ENCODE data around the gene SLC43A3. TPM values are rescaled to one million over a fixed set of nuclear protein-coding genes. Genes with fewer than 3 reads are reported as not detected.

SLC43A3 gene
- total RNA-seq, 1 experiment from 2014 or later: 21.4 TPM

GRCh38 chr11:57408771-57409170 lies 18.1 kb downstream of the SLC43A3 start:
- H3K4ac ChIP-seq (ENCODE audit: low read depth, low read length): no peak overlapping the region
- no peak overlapping the region for H2AFZ ChIP-seq (ENCODE audit: low read length)
- H3K23ac ChIP-seq (ENCODE audit: insufficient read length, low read depth, low read length): no peak overlapping the region
- H3K56ac ChIP-seq (ENCODE audit: insufficient read length, low read depth, low read length): no peak overlapping the region
- Mint-ChIP-seq H3K4me1 (0 out of 4 replicates have a peak, but pooled peaks cover 0 to 3% of the 10 kb centered on the region in 2 experiments), H3K9me3 (no peaks in the 10 kb centered on the region), H3K36me3 (ENCODE audit: insufficient read depth in 1 of 3, low read depth in 3 of 3) (peaks cover 19 to 49% (median 31%) of the 10 kb centered on the region in 3 experiments), H3K27ac (no peak overlapping the region; a peak in 1 of 7 replicates), H3K27me3 (ENCODE audit: low read depth) (no peaks in the 10 kb centered on the region), H3K4me3 (no peak overlapping the region)
- no peak overlapping the region for H3K27ac ChIP-seq (ENCODE audit: insufficient read length, low read depth, low read length)
- H3K4me1 ChIP-seq (ENCODE audit: insufficient read depth, low read length): no peaks in the 10 kb centered on the region
- no CpG with 5 or more reads among the region's 2 CpGs for WGBS (ENCODE audit: extremely low coverage, insufficient read length, low lambda C conversion rate)
- H4K8ac ChIP-seq (replicated peaks; ENCODE audit: insufficient read length, low read depth, low read length): no peak overlapping the region
- H4K5ac ChIP-seq (ENCODE audit: insufficient read length, low read depth, low read length): no peak overlapping the region
- H3K18ac ChIP-seq (ENCODE audit: insufficient read length, low read depth, low read length): no peak overlapping the region
- H2BK20ac ChIP-seq (ENCODE audit: low read depth, low read length, poor library complexity, severe bottlenecking): no peak overlapping the region
- no peaks in the 10 kb centered on the region for H3K27me3 ChIP-seq (ENCODE audit: insufficient read depth, low read length)
- H3K79me1 ChIP-seq (ENCODE audit: insufficient read depth, low read depth, low read length, poor library complexity, severe bottlenecking): no peaks in the 10 kb centered on the region
- no peak overlapping the region for H2BK5ac ChIP-seq (ENCODE audit: insufficient read length, low read length)
- H2BK12ac ChIP-seq (ENCODE audit: insufficient read length, low read depth, low read length): no peak overlapping the region
- H2BK120ac ChIP-seq (ENCODE audit: low read depth, low read length, poor library complexity, severe bottlenecking): no peak overlapping the region
- no peak overlapping the region for H3K14ac ChIP-seq (ENCODE audit: insufficient read depth, low read length)
- H3K4me2 ChIP-seq (ENCODE audit: insufficient read depth, insufficient read length, low read length): no peak overlapping the region
- H3K9me3 ChIP-seq (ENCODE audit: control insufficient read depth, low read depth, low read length): no peaks in the 10 kb centered on the region
- no peaks in the 10 kb centered on the region for H3K79me2 ChIP-seq (ENCODE audit: insufficient read depth, low read length)
- no peak overlapping the region for H2BK15ac ChIP-seq (ENCODE audit: low read depth, low read length)
- no peak overlapping the region for H2AK5ac ChIP-seq (ENCODE audit: insufficient read length, low read length)
- no peak overlapping the region for H3T11ph ChIP-seq (ENCODE audit: low read length)
- no peak for TF ChIP-seq CTCF (conservative IDR thresholded peaks at IDR 0.05)
- no peaks in the 10 kb centered on the region for H4K20me1 ChIP-seq (ENCODE audit: control insufficient read depth, insufficient read depth, insufficient read length)
- H4K91ac ChIP-seq (ENCODE audit: insufficient read length, low read depth, low read length): no peak overlapping the region
- no peak for DNase-seq
- H3K9ac ChIP-seq (ENCODE audit: extremely low read depth, insufficient read length, low read length): no peak overlapping the region
- no peaks in the 10 kb centered on the region for H3K23me2 ChIP-seq (ENCODE audit: insufficient read length, low read depth, low read length, poor library complexity, severe bottlenecking)

Data from H9 (cell line).